Osteoblast (primary cell): ENCODE data around the gene ITPKA. TPM values are rescaled to one million over a fixed set of nuclear protein-coding genes. Genes with fewer than 3 reads are reported as not detected.

Source experiments
- DNase-seq: peaks from one replicate; pipeline ENCODE4 v3.0.0; 2011; ENCODE audit warnings: low spot score, mixed read lengths; ENCODE audit not compliant: insufficient read length; ENCODE audit errors: missing footprints
- H2AFZ ChIP-seq: 2 replicates; pipeline ENCODE4 v1.6.0; 2011; ENCODE audit warnings: mild to moderate bottlenecking, low read length
- H3K27ac ChIP-seq: 2 replicates; pipeline ENCODE4 v1.5.1; 2011; ENCODE audit warnings: mild to moderate bottlenecking, low read depth, low read length, moderate library complexity
- H3K27me3 ChIP-seq: 2 replicates; pipeline ENCODE4 v1.6.0; 2012; ENCODE audit warnings: mild to moderate bottlenecking, control low read depth, inconsistent platforms, low read length, moderate library complexity; ENCODE audit not compliant: insufficient read depth
- H3K36me3 ChIP-seq: 2 replicates; pipeline ENCODE4 v1.5.1; 2011; ENCODE audit warnings: mild to moderate bottlenecking, low read length, control low read depth, moderate library complexity; ENCODE audit not compliant: insufficient read depth
- H3K4me1 ChIP-seq: 2 replicates; pipeline ENCODE4 v1.5.1; 2011; ENCODE audit warnings: mild to moderate bottlenecking, low read length, control low read depth, moderate library complexity; ENCODE audit not compliant: insufficient read depth
- H3K4me2 ChIP-seq: 2 replicates; pipeline ENCODE4 v1.6.0; 2011; ENCODE audit warnings: mild to moderate bottlenecking, low read length; ENCODE audit not compliant: insufficient read depth
- H3K4me3 ChIP-seq: fragments of 200-600 bp; sonication (generic); 3 replicates; pipeline ENCODE4 v1.5.1; 2012; ENCODE audit warnings: mild to moderate bottlenecking, low read length, inconsistent platforms; ENCODE audit not compliant: insufficient read depth
- H3K79me2 ChIP-seq: 2 replicates; pipeline ENCODE4 v1.6.0; 2012; ENCODE audit warnings: mild to moderate bottlenecking, low read length, control low read depth, inconsistent platforms; ENCODE audit not compliant: insufficient read depth
- H3K9me3 ChIP-seq: 2 replicates; pipeline ENCODE4 v1.5.1; 2011; ENCODE audit warnings: low read depth, low read length, control low read depth
- H4K20me1 ChIP-seq: 2 replicates; pipeline ENCODE4 v1.6.0; 2012; ENCODE audit warnings: mild to moderate bottlenecking, low read length, control low read depth; ENCODE audit not compliant: insufficient read depth
- total RNA-seq: library from RNA; depleted of rRNA; stranded (reverse); fragments of >200 nt; gene quantifications from 2 replicates; pipeline ENCODE4 v1.2.3, GENCODE V29; 2012
- TF ChIP-seq, protein P1 (sequence below): IDR thresholded peaks from 2 replicates; pipeline ENCODE4 v1.5.1; 2011; ENCODE audit warnings: mild to moderate bottlenecking, low read depth, low read length, moderate library complexity; ENCODE audit errors: extremely low read depth

ITPKA gene
- total RNA-seq, result 0.29 and 0.36 TPM in 2 replicates

GRCh38 chr15:41493205-41493901 is at the start of gene ITPKA:
TSS of gene ITPKA (plus strand) at chr15:41493874. CDS start at chr15:41493928, 54 bp downstream.
- H2AFZ ChIP-seq, result peak within 1 kb of the TSS; percentile 87
- H3K79me2 ChIP-seq, result no peaks in the 10 kb centered on the region
- peaks cover 36% of the 10 kb centered on the region for H3K27me3 ChIP-seq
- H3K4me2 ChIP-seq, result peak within 1 kb of the TSS; percentile 90
- TF ChIP-seq, protein P1, sequence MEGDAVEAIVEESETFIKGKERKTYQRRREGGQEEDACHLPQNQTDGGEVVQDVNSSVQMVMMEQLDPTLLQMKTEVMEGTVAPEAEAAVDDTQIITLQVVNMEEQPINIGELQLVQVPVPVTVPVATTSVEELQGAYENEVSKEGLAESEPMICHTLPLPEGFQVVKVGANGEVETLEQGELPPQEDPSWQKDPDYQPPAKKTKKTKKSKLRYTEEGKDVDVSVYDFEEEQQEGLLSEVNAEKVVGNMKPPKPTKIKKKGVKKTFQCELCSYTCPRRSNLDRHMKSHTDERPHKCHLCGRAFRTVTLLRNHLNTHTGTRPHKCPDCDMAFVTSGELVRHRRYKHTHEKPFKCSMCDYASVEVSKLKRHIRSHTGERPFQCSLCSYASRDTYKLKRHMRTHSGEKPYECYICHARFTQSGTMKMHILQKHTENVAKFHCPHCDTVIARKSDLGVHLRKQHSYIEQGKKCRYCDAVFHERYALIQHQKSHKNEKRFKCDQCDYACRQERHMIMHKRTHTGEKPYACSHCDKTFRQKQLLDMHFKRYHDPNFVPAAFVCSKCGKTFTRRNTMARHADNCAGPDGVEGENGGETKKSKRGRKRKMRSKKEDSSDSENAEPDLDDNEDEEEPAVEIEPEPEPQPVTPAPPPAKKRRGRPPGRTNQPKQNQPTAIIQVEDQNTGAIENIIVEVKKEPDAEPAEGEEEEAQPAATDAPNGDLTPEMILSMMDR, result no peak
- peak within 1 kb of the TSS; percentile 69 for H3K4me3 ChIP-seq
- no peaks in the 10 kb centered on the region for H3K36me3 ChIP-seq
- no peaks in the 10 kb centered on the region for H4K20me1 ChIP-seq
- peaks cover 20% of the 10 kb centered on the region for H3K4me1 ChIP-seq
- no peaks in the 10 kb centered on the region for H3K9me3 ChIP-seq
- peak; percentile 96 for DNase-seq
- no peak within 1 kb of the TSS for H3K27ac ChIP-seq

DNA sequence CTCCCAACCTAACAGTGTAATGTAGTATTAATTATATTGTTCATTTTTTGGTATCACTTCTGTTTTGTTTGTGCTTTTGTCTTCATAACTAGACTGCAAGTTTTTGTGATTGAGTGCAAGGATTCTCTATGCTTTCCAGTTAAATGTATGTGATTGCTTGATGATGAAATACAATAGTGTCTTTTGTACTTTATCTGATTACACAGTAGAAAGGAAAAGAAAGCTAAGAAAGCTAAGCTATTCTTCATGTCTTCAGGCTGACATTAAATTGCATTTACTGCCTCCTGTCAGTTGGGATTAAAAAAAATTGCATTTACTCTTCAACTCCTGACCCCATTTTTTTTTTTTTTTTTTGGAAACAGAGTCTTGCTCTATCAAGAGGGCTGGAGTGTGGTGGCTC is 48.3 kb upstream of the ITPKA start:
- H4K20me1 ChIP-seq, result peaks cover 3% of the 10 kb centered on the region
- no peaks in the 10 kb centered on the region for H3K4me1 ChIP-seq
- peaks cover 6% of the 10 kb centered on the region for H3K79me2 ChIP-seq
- no peaks in the 10 kb centered on the region for H3K9me3 ChIP-seq
- TF ChIP-seq, protein P1, result no peak
- peaks cover 15% of the 10 kb centered on the region for H3K36me3 ChIP-seq
- H3K27me3 ChIP-seq, result no peaks in the 10 kb centered on the region
- no peak overlapping the region for H3K27ac ChIP-seq
- H2AFZ ChIP-seq, result no peak overlapping the region
- H3K4me3 ChIP-seq, result no peak overlapping the region
- no peak for DNase-seq
- no peak overlapping the region for H3K4me2 ChIP-seq

DNA sequence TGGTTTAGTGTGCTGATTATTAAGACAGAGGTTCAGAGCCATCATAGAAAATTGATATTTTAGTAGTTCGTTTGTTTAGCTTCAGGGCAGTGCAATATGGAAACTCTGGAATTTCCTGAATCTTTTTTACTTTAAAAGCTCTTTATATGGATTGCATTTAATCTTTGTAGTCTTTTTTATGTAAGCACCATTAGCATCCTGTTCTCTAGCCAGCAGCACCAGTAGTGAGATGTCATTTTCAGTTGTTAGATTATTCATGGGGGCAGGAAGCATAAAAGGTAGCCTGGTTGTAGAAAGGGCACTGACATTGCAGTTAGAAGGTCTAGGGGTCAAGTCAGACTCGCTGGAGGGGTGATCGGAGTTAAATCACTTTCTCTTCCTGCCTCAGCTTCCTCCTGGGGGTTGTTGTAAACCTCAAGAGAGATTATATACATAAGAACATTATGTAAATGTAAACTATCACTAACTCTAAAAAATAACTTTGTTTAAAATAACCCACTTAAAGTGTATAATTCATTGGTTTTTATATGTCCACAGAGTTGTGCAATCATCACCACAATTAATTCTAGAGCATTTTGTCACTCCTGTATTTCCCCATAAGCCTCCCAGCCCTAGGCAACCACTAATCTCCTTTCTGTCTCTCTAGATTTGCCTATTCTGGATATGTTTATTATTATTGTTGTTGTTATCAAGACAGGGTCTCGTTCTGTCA is 31.4 kb upstream of the ITPKA start:
- Histone ChIP-seq H3K4me2 (no peak overlapping the region), H2AFZ (no peak overlapping the region), H3K4me1 (no peaks in the 10 kb centered on the region), H3K27ac (no peak overlapping the region), H3K79me2 (peaks cover 4% of the 10 kb centered on the region), H4K20me1 (peaks cover 8% of the 10 kb centered on the region), H3K27me3 (no peaks in the 10 kb centered on the region), H3K9me3 (no peaks in the 10 kb centered on the region), H3K4me3 (no peak overlapping the region), H3K36me3 (peaks cover 33% of the 10 kb centered on the region)
- TF ChIP-seq, protein P1, result no peak
- DNase-seq, result no peak

- Histone ChIP-seq H3K4me2 (no peak overlapping the region), H3K4me3 (no peak overlapping the region), H3K9me3 (no peaks in the 10 kb centered on the region), H3K36me3 (peaks cover 31% of the 10 kb centered on the region), H2AFZ (no peak overlapping the region), H3K27me3 (no peaks in the 10 kb centered on the region), H4K20me1 (peaks cover 8% of the 10 kb centered on the region), H3K4me1 (no peaks in the 10 kb centered on the region), H3K79me2 (peaks cover 4% of the 10 kb centered on the region), H3K27ac (no peak overlapping the region)
- DNase-seq, result no peak
- TF ChIP-seq, protein P1, result no peak
Observed at GRCh38 chr15:41464889-41465580, 28.6 kb upstream of the ITPKA start.
